ENCODE data around the gene KRT83.

DNA sequence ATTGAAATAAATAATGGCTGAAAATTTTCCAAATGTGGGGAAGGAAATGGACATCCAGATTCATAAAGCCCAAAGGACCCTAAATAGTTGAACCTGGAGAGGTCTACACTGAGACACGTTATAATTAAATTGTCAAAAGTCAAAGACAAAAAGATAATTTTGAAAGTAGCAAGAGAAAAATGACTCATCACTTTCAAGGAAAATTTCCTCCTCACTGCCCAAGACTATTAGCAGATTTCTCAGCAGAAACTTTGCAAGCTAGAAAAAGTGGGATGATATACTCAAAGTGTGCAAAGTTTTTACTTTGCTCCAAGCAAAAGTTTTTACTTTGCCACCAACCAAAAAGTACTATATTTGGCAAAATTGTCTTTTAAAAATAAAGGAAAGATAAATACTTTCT is 15.9 kb upstream of the KRT83 start:
- TF ChIP-seq POLR2A (IDR thresholded peaks at IDR 0.05; ENCODE audit: low read depth, low read length): no peak
- TF ChIP-seq TAF1 (IDR thresholded peaks at IDR 0.05; ENCODE audit: low read depth, low read length): no peak
- TF ChIP-seq POLR2AphosphoS5 (IDR thresholded peaks at IDR 0.05; ENCODE audit: low read depth, low read length): no peak
- TF ChIP-seq SPI1 (IDR thresholded peaks at IDR 0.05; ENCODE audit: low read depth, low read length): no peak
- TF ChIP-seq POU2F2 (IDR thresholded peaks at IDR 0.05; ENCODE audit: low read depth, low read length): no peak

Data from GM12891 (cell line).